WI38 (cell line): ENCODE data around the gene S100A8.

Experiments used
- H3K4me3 ChIP-seq: 2 replicates; pipeline ENCODE4 v1.5.1; 2011; ENCODE audit warnings: low read depth, mild to moderate bottlenecking, control low read depth, low read length
- CTCF ChIP-seq: IDR thresholded peaks from 2 replicates; pipeline ENCODE4 v1.5.1; 2012; ENCODE audit warnings: low read depth, mild to moderate bottlenecking, control low read depth, low read length

The S100A8 gene

GRCh38 chr1:153384958-153385580, 5.8 kb downstream of the S100A8 start:
- no peak overlapping the region for H3K4me3 ChIP-seq
- no peak for TF ChIP-seq CTCF

- H3K4me3 ChIP-seq: no peak overlapping the region
- no peak for TF ChIP-seq CTCF
Measured at GRCh38 chr1:153380711-153381110, 10.2 kb downstream of the S100A8 start.

GRCh38 chr1:153379591-153379990, 11.3 kb downstream of the S100A8 start:
- no peak for TF ChIP-seq CTCF
- H3K4me3 ChIP-seq: no peak overlapping the region

GRCh38 chr1:153375511-153375910, 15.4 kb downstream of the S100A8 start, which contains the start of gene S100A12:
Gene S100A12, minus strand, starts transcription at chr1:153375621. Its CDS starts 1,029 bp downstream, at chr1:153374592.
- no peak for TF ChIP-seq CTCF
- no peak within 1 kb of the TSS for H3K4me3 ChIP-seq

- TF ChIP-seq CTCF: no peak
- no peak overlapping the region for H3K4me3 ChIP-seq
Measured at GRCh38 chr1:153374071-153374470, 16.8 kb downstream of the S100A8 start.

GRCh38 chr1:153372571-153372970, 18.3 kb downstream of the S100A8 start:
- H3K4me3 ChIP-seq: no peak overlapping the region
- no peak for TF ChIP-seq CTCF

GRCh38 chr1:153371231-153371630, 19.6 kb downstream of the S100A8 start:
- no peak for TF ChIP-seq CTCF

More at GRCh38 chr1:153371231-153371630, 19.6 kb downstream of the S100A8 start:
- H3K4me3 ChIP-seq: no peak overlapping the region
